ENCODE measurements around the gene TMEM191C.
A peak's percentile ranks its signal among the peaks of the same experiment; 100 is the strongest.
"Not testable (repeated sequence)": the region's sequence is repeated elsewhere in the genome, so short reads cannot be mapped to it uniquely, and the experiment has no call there.

TMEM191C gene

GRCh38 chr22:21473664-21474063 is 6.5 kb downstream of the TMEM191C start:
- not testable (repeated sequence) for DNase-seq (ENCODE audit: low read depth in 2 of 2)

GRCh38 chr22:21484039-21484438 is 16.9 kb downstream of the TMEM191C start:
- DNase-seq (ENCODE audit: low read depth in 2 of 2), result not testable (repeated sequence)

DNA sequence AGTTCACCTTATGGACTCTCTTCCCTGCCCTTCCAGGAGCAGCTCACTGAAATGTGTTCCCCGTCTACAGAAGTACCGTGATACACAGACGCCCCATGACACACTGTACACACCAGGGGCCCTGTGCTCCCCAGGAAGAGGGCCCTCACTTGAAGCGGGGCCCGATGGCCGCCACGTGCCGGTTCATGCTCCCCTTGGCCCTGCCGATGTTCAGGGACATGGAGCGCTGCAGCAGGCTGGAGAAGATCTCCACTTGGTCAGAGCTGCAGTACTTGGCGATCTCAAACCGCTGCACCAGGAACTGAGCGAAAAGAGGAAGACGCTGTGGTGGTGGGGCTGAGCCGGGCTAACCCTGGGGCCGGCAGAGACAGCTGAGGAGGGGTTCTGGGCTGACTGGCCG is 20.5 kb downstream of the TMEM191C start:
- DNase-seq (ENCODE audit: low read depth in 2 of 2), result not testable (repeated sequence)

- not testable (repeated sequence) for DNase-seq (ENCODE audit: low read depth in 2 of 2)
Observed at GRCh38 chr22:21489149-21489680, 22.0 kb downstream of the TMEM191C start.

- DNase-seq (ENCODE audit: low read depth in 2 of 2), result not testable (repeated sequence)
Observed at GRCh38 chr22:21490556-21490955, 23.4 kb downstream of the TMEM191C start.

DNA sequence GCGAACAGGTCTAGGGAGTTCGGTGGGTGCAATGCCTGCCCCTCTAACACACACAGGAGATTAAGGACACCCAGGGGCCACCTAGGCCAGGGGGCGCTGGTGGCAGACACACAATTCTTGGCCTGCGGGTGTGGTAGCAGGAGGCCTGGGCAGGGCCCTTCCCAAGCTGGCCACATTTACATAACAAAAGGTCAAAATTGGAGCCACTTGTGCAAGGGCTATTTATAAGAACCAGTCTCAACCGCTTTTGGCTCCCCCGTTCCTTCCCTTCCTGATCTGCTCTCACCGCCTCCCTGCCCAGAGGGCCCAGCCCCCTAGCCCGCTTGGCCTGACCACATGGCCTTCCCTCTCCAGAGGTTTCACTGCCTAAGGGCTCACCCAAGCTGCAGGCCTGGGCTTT is 25.1 kb downstream of the TMEM191C start:
- DNase-seq (ENCODE audit: low read depth in 2 of 2), result not testable (repeated sequence)

GRCh38 chr22:21493789-21494782 is 26.9 kb downstream of the TMEM191C start:
- not testable (repeated sequence) for DNase-seq (ENCODE audit: low read depth in 2 of 2)

- DNase-seq (ENCODE audit: low read depth in 2 of 2), result not testable (repeated sequence)
Observed at GRCh38 chr22:21497984-21498383, 30.8 kb downstream of the TMEM191C start.

DNA sequence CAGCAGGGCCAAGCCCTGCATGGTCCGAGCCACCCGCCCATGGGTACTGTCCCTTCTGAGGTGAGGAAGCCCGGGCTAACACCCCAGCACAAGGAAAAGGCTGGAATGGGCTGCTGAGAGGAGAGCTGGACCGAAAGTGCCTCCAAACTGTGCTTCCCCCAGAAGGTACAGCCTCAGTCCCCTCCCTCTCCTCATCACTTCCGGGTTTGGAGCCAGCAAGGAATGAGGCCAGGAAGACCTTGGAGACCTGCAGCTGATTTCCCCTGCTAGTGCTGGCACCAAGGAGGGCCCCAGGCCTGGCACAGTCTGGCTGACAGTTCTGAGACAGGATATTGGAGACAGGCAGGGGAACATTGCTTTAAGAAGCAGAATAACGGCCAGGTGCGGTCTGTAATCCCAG is 31.3 kb downstream of the TMEM191C start:
- not testable (repeated sequence) for DNase-seq (ENCODE audit: low read depth in 2 of 2)

DNA sequence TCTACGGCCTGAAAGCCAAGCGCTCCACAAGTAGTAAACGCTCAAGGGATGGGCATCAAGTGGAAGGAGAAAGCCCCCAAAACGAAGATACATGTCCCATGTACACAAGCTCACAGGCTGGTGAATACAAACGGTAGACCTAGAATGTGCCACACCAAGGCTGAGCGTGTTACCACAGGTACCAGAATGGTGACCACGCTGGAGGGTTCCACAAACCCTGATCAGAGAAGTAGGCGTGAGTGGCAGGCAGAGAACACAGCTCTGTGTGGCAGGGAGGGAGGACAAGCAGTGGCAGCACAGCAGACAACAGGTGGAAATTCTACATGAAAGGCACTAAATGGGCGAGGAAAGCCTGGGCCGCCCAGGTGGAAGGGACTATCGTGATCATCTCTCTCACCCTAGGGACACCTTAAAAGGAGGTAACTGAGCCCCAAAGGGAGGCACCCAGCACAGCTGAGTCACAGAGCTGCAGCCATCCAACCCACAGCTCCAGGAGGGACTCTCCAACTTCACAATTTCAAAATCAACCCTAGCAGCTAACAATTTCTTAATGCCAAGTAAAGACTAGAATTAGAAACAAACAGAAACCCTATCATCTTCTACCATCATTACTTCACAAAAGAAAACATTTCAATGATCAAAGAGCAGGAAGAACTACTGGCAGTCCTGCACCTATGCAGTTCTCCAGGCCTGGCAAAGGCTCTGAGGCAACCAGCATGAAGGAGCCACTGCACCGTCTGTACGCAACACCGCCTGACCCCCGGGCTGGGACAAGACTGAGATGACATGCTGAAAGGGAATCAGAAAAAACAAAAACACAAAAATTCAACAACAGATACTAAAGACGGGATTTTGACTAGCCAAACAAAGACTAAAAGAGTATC is 32.7 kb downstream of the TMEM191C start:
- DNase-seq (ENCODE audit: low read depth in 2 of 2), result not testable (repeated sequence)

DNA sequence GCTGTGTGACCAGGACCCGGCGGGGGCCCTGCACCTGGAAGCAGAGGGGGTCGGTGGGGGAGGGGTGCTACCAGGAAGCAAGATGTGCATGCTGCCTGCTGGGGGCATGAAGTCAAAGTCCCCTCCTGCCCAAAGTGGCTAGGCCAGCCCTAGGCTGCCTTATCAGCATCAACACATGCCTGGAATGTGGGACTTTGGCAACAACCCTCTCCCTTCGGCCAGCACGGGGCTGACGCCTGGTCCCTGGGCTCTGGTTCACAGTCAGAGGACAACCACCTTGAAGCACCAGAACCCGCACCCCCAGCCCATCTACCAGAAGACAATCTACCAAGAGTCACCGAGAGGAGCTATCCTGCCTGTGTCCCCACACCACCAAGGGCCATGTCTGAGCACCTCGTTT is 43.2 kb downstream of the TMEM191C start:
- DNase-seq (ENCODE audit: low read depth in 2 of 2), result not testable (repeated sequence)

GRCh38 chr22:21512022-21512421 is 44.8 kb downstream of the TMEM191C start:
- not testable (repeated sequence) for DNase-seq (ENCODE audit: low read depth in 2 of 2)

DNA sequence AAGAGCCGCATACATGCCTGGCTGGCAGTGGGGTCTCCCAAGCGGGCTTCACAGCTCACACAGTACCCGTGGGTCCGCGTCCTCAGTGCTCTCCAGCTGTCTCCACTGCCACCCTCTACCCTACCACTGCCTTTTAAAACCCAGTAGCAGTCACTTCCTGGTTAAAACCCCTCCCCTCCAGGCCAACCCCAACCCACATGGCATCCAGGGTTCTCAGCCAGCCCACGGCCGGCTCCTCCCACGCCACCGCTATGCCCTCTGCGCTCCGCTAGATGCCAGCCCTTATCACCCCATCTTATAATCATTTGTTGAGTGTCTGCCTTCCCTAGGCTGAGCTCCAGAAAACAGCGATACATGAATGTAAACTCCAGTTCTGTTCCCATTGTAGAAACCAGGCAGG is 46.9 kb downstream of the TMEM191C start:
- not testable (repeated sequence) for DNase-seq (ENCODE audit: low read depth in 2 of 2)

DNA sequence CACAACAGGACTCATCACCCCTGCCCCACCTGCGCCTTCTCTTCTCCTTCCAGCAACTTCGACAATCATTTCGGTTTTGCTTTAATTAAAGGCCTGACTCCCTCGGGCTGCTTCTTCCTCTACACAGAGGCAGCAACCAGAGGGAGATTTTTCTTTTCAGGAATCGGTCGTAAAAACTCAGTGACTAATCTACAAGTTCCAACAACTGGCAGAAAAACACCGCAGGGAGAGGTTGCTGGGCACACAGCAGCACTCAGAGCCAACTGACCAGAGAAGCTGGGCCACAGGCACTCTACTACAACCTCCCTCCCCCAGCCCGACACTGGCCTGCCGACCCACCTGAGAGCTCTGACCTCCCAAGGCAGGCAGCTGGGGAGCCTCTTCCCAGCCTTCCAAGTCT is 48.0 kb downstream of the TMEM191C start:
- DNase-seq (ENCODE audit: low read depth in 2 of 2), result not testable (repeated sequence)

GRCh38 chr22:21516522-21516921 is 49.3 kb downstream of the TMEM191C start:
- not testable (repeated sequence) for DNase-seq (ENCODE audit: low read depth in 2 of 2)

- peak in 1 of 2 donors; percentile 65 for DNase-seq (ENCODE audit: low read depth in 2 of 2)
Observed at GRCh38 chr22:21516970-21517764, 50.0 kb downstream of the TMEM191C start.

All from stimulated activated CD8-positive, alpha-beta memory T cell treated with anti-CD3 and anti-CD28 coated beads, Interleukin-7, amount 100 ng/mL, for 4 hours (primary cell).